GM18867 (cell line): ENCODE data around the gene CACNA2D3.
"Not testable (repeated sequence)": the region's sequence is repeated elsewhere in the genome, so short reads cannot be mapped to it uniquely, and the experiment has no call there.

Experiments
- ATAC-seq: cut with Tn5 transposase; IDR thresholded peaks from one replicate; pipeline ENCODE4 v1.9.1; 2021; ENCODE audit warnings: mild to moderate bottlenecking, moderate library complexity; ENCODE audit not compliant: unreplicated experiment

CACNA2D3 gene

DNA sequence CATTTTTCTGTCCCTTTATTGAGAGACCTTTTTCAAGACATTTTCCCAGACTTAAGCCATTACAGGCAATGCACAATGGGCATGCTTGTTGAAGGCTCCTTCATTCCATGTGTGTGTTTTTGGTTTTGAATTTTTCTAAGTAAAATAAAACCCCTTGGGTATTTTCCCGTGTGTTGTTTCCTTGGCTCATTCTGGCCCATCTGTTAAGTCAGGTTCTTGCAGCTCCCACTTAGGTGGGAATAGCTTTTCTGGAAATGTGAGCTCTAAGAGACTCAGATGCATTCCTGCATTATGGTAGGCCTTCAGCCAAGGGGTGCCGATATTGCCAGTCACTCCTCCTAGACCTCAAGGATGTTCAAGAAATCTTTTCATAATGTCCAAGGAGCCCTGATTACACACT is 314.9 kb downstream of the CACNA2D3 start:
- ATAC-seq = no peak

DNA sequence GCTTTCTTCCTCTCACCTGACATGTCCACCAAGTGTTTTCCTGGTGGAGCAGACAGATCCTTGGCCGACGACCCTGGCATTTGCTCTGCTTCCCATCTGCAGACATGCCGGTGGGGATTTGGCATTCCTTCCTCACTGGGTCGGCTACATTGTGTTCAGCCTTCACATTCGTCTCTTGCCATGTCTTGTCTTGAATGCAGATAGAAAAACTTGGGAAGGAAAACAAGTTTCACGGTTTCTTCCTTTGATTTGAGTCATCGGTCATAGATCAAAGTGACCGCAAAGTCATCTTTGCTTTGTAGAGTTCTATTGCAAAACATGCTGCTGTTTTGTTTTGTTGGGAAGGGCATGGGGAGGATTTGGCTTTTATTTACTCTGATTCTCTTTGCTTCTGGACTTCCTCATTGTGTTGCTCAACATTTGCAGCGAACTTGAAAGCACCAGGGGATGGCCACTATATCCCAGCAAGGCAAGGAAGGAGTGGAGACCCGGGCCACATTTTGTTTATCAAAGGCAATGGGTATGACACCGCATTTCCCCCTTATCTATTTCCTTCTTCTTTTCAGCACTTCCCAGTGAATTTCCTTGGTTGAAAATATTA is 321.3 kb downstream of the CACNA2D3 start:
- no peak for ATAC-seq

DNA sequence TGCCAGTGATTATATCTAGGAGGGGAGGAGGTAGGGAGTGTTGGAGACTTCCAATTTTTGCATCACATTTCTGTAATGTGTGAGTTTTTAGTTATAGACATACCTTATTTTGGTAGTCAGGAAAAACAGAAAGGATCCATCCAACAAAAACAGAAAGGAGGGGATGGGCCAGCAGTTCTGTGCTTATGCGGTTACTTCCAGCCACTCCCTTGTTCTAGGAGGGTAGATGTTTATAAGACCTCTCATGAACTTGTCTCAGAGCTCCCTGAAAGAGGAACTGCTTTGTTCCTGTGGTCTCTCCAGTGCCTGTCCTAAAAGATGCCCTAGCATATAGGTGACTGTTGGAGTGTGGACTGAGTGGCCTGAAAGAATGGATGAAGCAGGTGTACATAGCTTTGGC is 323.3 kb downstream of the CACNA2D3 start:
- ATAC-seq = no peak

DNA sequence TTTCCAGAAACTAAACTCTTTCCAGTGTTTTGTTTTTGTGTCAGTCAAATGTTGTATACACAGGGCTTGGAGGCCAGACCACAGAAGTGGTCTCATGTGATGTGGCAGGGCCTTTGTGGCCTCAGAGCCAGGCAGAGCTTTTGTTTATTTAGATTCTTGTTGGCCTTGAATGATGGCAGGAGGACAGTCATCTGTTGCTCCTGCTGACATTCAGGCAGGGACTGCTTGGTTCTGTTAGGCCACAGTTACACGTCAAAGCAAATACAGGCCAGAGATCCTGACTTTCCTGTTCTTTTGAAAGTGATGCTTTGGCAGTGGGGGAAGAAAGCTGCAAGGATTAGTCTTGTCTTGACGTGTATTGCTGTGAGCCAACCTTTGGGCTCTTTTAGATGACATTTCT is 325.1 kb downstream of the CACNA2D3 start:
- no peak for ATAC-seq

DNA sequence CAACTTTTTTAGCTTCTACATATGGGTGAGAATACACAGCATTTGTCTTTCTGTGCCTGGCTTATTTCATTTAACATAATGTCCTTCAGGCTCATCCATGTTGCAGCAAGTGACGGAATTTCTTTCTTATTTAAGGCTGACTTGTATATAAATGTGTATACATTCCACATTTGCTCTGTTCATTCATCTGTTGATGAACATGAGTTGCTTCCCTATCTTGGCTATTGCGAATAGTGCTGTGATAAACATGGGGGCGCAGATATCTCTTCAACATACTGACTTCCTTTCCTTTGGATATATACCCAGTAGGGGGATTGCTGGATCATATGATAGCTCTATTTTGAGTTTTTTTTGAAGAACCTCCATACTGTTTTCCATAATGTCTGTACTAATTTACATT is 332.5 kb downstream of the CACNA2D3 start:
- ATAC-seq = no peak

DNA sequence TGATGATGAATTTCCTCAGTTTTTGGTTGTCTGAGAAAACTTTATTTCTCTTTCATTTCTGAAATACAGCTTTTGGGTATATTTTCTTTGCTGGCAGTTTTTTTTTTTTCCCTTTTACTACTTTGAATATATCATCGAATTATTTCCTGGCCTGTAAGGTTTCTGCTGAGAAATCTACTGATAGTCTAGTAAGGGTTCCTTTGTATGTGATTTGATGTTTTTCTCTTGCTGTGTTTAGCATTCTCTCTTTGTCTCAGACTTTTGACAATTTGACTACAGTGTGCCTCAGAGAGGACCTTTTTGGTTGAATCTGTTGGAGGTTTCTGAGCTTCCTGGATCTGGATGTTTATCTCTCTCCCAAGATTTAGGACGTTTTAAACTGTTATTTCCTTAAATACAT is 336.0 kb downstream of the CACNA2D3 start:
- no peak for ATAC-seq

DNA sequence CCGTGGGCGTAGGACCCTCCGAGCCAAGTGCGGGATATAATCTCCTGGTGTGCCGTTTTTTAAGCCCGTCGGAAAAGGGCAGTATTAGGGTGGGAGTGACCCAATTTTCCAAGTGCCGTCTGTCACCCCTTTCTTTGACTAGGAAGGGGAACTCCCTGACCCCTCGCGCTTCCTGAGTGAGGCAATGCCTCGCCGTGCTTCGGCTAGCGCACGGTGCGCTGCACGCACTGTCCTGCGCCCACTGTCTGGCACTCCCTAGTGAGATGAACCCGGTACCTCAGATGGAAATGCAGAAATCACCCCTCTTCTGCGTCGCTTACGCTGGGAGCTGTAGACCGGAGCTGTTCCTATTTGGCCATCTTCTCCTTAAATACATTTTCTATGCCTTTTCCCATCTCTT is 342.2 kb downstream of the CACNA2D3 start:
- ATAC-seq = not testable (repeated sequence)

DNA sequence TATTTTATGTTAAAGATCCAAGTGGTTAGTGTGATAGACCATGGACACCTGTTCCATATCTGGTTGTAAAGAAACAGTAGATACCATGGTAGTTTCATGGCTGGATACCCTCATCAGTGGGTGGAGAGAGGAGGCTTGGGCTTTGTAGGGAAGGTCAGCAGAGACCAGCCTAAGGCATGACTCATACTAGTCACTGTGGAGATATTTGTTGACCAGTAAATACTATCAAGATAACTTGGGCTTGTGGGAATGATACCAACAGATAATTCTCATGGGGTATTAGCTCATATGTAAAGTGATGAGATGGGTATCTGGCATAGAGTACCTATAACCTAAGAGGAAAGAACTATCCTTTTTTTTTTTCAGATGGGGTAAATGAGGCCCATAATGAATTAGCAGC is 354.5 kb downstream of the CACNA2D3 start:
- ATAC-seq = no peak

DNA sequence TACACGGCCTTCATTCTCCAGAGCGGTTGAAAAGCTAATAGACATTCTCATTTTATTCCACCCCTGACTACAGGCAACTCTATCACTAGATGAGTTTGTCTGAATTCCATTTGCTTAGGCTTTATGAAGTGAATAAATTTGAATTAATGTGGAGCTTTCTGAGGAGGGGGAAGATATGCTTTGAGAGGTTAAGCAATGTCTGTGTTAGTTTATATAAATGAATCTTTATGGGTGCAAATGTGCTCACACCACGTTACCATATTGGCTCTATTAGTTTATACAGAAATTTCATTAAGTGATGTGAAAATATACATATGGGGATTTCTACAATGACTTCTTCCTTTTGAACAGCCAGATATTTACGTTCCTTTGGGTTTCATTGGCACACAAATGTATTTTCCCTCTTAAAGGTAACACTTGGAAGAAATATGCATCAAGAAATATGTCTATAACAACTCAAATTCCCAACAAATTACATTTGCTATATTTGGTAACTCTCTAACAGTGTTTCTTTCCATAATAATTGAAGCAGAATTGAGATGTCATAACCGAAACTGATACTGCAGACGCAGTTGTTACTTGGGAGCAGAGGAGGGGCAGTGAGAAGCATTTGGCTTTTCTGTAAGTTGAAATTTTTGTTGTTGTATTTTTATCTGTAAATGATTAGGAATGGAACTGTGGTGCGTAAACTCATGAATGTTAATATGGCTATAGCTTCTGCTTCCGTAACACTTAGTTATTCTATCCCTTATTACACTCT is 359.4 kb downstream of the CACNA2D3 start:
- no peak for ATAC-seq

DNA sequence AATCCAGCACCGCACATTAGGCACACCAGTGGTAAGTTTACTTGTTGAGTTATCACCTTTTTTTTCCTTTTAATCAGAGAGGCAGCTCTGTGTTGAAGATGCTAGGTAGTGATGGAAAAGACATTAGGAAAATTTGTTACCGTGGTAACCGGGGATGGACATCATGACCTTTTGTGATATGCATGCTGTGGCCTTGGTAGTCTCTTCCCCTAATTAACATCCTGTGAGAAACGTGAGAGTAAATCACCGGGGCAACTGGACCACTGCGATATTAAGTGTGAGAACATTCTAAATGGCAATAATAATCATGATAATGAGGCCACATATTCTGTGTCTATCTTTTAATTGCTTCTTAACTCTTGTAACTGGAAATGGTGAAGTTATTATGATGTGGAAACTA is 362.0 kb downstream of the CACNA2D3 start:
- ATAC-seq = no peak

DNA sequence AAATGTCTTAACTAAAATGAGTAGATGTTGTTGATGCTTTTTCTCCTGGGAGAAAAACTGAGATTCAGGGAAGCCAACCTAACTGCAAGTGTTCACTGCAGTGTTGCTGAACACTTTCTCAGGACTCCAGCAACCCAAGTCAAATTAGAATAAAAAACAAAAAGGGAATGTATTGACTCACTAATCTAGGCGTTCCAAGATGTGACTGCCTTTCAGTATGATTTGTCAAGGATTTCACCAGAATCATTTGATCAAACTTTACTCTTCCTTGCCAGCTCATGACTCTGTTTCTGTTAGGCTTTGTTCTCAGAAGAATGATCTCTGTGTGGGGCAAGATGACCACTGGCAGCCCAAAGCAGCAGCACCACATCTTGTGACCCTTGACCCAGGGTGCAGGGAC is 364.0 kb downstream of the CACNA2D3 start:
- no peak for ATAC-seq

DNA sequence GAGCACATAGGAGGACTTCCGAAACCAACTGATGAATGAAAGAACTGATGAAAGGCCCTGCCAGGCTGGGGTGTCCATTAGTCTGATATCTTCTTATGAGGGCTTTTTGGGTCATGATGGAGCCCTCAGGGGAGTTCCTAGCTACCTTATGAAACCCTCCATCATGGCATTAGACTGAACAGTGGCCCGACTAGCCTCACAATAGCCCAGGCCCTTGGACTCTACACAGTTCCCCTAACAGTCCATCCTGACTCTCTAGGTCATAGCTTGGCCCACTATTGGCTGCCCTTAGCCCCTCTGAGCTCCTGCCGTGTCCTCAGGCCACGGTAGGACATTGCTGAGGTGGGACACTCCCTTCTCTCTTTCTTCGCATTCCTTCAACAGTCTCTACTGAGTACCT is 365.9 kb downstream of the CACNA2D3 start:
- no peak for ATAC-seq

DNA sequence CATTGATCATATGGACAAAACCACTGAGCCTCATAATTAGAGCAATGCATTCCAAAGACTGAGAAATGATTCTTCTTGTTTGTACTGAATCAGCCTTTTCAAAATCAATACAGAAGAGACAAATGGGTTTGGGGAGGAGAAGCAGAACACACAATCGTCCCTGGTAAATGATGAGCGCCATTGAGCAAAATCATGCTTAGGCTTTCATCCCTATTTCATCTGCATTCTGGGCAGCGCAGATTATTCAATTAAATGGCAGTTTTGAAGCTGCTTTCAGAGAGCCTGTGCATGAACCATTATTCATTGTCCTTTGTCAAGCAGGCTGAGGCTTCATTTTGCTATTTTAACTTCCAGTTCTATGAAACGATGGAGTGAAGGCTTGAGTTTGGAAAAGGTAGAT is 371.9 kb downstream of the CACNA2D3 start:
- no peak for ATAC-seq

DNA sequence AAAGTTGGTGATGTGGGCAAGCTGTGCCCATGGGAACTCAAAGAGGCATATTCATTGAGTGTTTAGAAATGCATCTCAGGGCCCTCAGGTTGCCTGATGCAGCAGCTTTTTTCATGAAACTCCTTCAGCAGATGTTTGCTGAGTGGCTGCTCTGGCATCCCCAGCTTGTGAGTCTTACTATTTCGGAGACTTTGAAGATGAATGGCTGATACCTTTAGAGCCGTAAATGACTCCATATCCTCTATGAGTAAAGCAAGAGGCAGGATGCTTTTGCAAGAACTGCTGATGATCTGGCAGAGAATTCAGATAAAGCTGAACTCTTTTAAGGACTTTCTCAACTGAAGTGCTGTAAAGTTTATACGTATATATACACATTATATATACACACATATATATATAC is 384.3 kb downstream of the CACNA2D3 start:
- no peak for ATAC-seq

DNA sequence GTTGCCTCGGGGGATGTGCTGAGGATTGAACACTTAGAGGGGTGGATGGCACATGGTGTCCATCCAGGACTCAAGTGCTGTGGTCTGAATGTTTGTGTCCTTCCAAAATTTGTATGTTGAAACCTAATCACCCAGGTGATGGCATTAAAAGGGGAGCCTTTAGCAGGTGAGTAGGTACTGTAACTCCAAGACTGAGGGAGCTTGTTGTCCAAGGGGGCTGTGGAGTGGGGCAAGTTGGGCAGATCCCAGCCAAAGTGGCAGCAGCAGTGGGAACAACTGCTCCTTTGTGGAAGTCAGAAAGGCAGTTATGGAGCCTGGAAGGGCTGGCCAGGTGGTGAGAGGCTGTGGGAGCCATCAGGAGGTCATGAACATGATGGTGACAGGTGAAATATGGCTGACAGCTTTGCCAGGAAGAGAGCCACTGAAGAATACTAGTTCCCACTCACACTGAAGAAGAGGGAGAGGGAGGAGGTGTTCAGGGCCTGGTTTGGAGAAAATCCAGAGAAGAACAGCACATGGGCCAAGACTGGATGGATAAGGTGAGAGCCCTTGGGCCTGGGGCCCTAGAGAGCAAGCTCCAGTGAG is 385.6 kb downstream of the CACNA2D3 start:
- ATAC-seq = no peak

DNA sequence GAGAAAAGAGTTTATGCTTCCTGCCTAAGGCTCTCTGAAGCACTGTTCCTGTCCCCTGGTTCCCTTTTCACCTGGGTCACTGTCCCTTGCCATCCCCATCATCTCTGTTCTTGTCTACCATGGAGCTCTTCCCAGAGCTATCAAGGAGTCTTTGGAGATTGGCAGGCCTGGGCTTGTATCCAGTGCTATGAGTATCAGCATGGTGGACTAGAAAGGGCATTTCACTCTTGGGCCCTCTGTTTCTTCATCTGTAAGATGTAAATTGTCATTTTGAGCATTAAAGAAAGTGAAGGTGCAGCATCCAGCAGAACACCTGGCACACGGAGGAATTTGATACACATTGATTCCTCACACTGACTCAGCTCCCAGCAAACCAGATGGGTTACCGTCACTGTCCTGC is 388.2 kb downstream of the CACNA2D3 start:
- no peak for ATAC-seq

DNA sequence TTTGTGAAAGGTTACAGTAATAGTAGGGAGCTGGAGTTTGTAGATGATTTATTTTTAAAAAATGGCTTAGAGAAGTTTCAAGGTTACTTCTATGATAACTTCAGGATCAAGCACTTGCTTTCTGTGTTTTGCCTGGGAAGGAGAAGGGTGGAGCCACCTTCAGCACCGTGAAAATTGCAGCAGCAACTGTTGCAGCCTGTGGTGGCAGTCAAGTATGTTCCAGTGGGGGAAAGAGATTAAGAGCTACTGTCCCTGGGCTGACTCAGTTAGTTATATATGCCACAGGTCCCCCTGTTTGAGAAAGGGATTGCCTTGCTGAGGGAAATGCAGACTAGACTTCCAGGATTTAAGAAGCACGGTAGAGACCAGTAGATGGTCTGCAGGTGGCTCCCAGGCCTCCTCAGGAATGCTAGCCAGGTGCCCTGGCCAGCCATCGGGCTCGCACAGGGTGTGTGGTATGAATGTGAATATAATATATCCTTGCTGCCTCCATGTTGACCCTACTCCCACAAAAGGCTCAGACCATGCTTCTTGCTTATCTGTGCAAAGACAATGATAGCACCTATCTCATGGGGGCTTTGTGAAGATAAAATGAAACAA is 389.5 kb downstream of the CACNA2D3 start:
- no peak for ATAC-seq

DNA sequence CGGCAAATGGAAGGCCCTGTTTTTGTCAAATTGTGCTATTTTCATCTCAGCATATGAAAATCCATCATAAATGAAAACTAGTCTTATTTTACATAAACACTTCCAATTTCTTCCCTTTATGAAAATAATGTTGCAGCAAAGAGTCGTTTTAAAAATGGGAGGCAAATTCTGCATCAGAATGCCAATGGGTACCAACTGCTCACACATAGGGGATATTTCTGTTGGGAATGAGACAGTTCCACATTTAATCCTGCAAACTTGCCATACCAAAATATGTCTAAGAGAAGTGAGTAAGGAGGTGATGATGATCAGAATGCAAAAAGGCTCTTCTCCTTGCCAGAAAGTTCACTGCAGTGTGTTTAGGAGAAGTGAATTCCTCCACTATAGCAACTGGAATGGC is 391.7 kb downstream of the CACNA2D3 start:
- ATAC-seq = no peak

DNA sequence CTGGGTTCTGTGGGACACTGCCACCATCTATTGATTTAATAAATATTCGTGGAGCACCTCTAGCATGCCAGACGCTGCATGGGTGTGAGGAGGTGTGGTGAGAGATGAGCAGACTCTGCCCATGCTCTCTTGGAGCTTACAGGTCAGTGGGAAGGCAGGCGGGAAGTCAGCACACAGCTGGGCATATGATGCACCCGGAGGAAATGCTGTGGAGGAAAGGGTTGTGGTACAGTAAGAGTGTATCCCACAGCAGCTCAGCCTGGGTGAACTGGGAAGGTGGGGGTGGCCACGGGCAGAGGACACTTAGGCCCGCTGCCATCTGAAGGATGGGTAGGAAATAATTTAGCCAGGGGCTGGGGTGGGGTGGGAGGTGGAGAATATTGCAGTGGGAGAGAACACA is 392.1 kb downstream of the CACNA2D3 start:
- no peak for ATAC-seq

DNA sequence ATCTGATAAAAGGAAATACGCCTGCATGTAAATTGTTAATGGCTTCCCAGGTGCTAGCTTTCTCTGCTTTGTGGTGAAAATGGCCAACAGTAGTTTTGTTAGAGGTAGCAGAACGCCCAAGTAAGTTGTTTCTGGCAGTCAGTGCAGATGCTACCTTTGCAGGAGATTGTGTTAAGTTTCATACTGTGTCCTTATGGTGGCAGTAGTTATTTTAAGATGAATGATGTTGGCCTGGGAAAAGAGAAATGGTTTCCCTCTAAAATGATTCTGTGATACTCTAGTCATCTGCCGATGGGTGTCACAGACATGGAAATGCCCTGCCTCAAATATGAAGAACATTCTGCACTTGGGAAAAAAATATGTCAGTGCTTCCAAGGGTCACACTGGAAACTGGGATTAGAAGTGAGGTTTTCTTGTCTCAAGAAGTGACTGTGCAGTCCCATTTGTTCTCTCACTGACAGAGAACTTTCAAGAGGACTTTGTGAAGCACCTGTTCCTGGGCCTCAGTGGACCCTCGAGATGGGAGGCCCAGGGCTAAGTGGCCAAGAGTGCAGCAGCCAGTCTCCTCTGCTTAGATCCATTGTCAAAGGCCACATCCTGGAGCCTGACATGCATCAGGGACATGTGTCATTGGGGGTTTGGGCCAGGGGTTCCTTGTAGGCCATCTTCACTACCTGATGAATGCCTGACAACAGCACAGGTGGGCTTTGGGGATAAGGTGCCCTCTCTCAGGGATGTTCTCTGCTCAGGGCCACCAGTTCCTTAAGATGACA is 393.3 kb downstream of the CACNA2D3 start:
- no peak for ATAC-seq

DNA sequence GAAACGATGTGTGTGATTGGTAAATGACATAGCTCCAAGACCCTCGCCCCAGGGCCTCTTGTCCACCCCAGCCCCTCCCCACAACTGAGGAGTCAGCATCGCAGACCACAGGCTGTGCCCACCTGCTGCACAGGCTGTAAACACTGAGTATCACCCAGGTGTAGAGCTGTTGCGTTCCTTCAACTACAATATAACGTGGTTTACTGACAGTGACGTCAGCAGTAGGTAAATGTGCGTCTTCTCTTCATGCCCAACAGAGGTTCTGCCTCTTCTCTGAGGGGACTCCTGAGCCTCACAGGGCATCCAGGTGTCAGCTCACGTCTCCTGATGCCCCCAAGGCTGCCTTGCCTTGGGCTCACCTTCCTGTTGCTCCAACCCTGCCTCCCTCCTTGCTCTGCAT is 395.1 kb downstream of the CACNA2D3 start:
- no peak for ATAC-seq
